Measurements from ENCODE around the gene TMEM242.
A peak's percentile ranks its signal among the peaks of the same experiment; 100 is the strongest.

TMEM242 gene

DNA sequence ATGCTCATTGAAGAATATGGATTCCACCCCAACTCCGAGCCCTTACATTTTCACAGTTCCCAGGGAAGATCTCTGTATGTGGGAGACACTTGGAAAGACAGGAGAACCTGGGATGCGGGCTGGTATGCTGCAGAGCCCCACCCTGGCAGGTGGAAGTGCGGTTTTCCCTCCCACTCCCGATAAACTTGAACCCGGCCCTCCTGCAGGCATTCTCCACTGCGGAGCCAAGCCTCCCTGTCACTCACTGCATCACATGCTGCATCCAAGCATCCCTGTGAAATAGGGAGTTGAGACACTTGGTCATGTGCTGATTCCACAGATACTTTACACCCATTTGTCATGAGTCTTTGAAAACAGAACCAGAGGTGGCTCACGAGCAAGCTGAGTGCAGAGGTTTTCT, 35.4 kb downstream of the TMEM242 start:
- ChIA-PET CTCF (interaction anchor here (0.6 to 1.3 kb wide), 3 partner anchors 13 to 921 kb away, joined by 3 to 10 read pairs (median 4); no protein-coding TSS in a partner anchor), POLR2A (no interaction called here)
- H3K36me3 ChIP-seq (ENCODE audit: control insufficient read depth in 2 of 2, insufficient read depth in 1 of 2, low read length in 2 of 2) = peaks cover 0 to 50% of the 10 kb centered on the region in 2 experiments; a peak in 1 of 3 replicates
- no peaks in the 10 kb centered on the region for H3K9me3 ChIP-seq (ENCODE audit: control insufficient read depth, insufficient read depth, low read depth, low read length)
- no peak overlapping the region for H3K27ac ChIP-seq (ENCODE audit: extremely low read depth, low read depth, low read length)
- no peak overlapping the region for H3K4me3 ChIP-seq (ENCODE audit: low read depth, low read length)
- TF ChIP-seq ZNF24 (tag by site-specific recombination; IDR thresholded peaks at IDR 0.05) = no peak
- no peak for TF ChIP-seq ZNF529 (tag by site-specific recombination; IDR thresholded peaks at IDR 0.05; ENCODE audit: insufficient replicate concordance)
- no peak for TF ChIP-seq ZNF133 (tag by site-specific recombination; IDR thresholded peaks at IDR 0.05)
- H3K4me1 ChIP-seq (ENCODE audit: control insufficient read depth, insufficient read depth, low read length) = no peaks in the 10 kb centered on the region

DNA sequence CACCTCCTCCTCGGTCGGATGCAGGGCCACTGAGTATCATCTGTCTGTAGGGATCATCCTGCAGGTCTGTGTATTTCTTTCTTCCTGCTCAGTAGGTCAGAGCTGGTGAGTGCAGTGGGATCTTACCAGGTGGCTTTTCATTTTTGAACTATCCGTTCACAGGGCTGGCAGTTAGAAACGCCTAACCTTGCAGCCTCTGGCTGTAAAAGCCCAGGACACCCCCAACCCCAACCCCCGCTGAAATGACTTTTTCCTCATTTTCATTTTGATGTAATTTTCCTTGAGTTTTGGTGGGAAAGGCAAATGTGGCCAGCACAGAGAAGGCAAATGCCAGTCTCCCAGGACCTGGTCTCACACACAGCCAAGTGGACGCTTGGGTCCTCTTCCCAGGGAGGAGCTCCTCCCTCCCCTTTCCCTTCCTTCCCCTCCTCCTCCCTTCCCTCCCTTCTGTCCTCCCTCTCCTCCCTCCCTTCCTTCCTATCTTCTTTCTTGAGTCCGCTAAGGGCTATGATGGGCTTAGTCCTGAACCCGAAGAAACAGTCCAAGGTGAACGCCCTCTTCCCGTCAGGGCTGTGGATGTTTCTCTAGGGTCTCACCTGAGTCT, 36.0 kb downstream of the TMEM242 start:
- TF ChIP-seq WT1 (tag by site-specific recombination; IDR thresholded peaks at IDR 0.05) (peak; percentile 73), ZNF146 (tag by site-specific recombination; IDR thresholded peaks at IDR 0.05) (no peak)
- ChIA-PET CTCF (interaction anchor here (0.7 kb wide), 1 partner anchor 738 kb away, joined by 4 read pairs; no protein-coding TSS in a partner anchor), POLR2A (no interaction called here)
- Histone ChIP-seq H3K4me1 (ENCODE audit: control insufficient read depth, insufficient read depth, low read length) (no peaks in the 10 kb centered on the region), H3K4me3 (ENCODE audit: low read depth, low read length) (no peak overlapping the region), H3K36me3 (ENCODE audit: control insufficient read depth in 2 of 2, insufficient read depth in 1 of 2, low read length in 2 of 2) (peaks cover 0 to 46% of the 10 kb centered on the region in 2 experiments; a peak in 1 of 3 replicates), H3K27ac (ENCODE audit: extremely low read depth, low read depth, low read length) (no peak overlapping the region), H3K9me3 (ENCODE audit: control insufficient read depth, insufficient read depth, low read depth, low read length) (no peaks in the 10 kb centered on the region)

DNA sequence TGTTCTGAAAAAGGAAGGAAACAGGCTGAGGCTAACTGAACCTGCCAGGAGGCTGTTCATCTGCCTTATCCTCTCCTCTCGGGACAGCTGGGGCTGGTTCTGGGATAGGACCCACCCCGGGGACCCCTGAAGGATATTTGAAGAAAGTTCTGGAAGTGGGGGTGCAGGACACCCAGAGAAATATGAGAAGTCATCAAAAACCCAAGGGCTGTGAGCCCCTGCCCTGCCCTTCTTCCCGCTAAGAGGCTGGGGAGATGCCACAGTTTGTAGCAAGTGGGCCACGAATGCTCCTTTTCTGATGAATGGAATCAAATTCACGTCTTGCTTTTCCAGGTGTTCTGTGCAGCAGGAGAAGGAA, 37.9 kb downstream of the TMEM242 start:
- H3K4me3 ChIP-seq (ENCODE audit: low read depth, low read length) = no peak overlapping the region
- H3K9me3 ChIP-seq (ENCODE audit: control insufficient read depth, insufficient read depth, low read depth, low read length) = no peaks in the 10 kb centered on the region
- CTCF ChIA-PET = interaction anchor here (0.7 to 1.7 kb wide), 2 partner anchors 11 to 208 kb away, joined by 3 read pairs; no protein-coding TSS in a partner anchor
- no peak overlapping the region for H3K27ac ChIP-seq (ENCODE audit: extremely low read depth, low read depth, low read length)
- POLR2A ChIA-PET = no interaction called here
- peaks cover 0 to 30% of the 10 kb centered on the region in 2 experiments; a peak in 1 of 3 replicates for H3K36me3 ChIP-seq (ENCODE audit: control insufficient read depth in 2 of 2, insufficient read depth in 1 of 2, low read length in 2 of 2)
- no peaks in the 10 kb centered on the region for H3K4me1 ChIP-seq (ENCODE audit: control insufficient read depth, insufficient read depth, low read length)
- TF ChIP-seq ZNF664 (tag by site-specific recombination; IDR thresholded peaks at IDR 0.05) (no peak), ZNF433 (tag by site-specific recombination; IDR thresholded peaks at IDR 0.05; ENCODE audit: low read depth) (no peak), KLF8 (tag by site-specific recombination; IDR thresholded peaks at IDR 0.05) (no peak), ZNF23 (tag by site-specific recombination; IDR thresholded peaks at IDR 0.05; ENCODE audit: borderline replicate concordance) (no peak), ZNF596 (tag by site-specific recombination; IDR thresholded peaks at IDR 0.05) (no peak), ZNF670 (tag by site-specific recombination; IDR thresholded peaks at IDR 0.05; ENCODE audit: low read depth) (no peak), ZNF623 (tag by site-specific recombination; IDR thresholded peaks at IDR 0.05) (no peak), ZFHX2 (tag by site-specific recombination; conservative IDR thresholded peaks at IDR 0.05) (no peak), ZNF660 (tag by site-specific recombination; IDR thresholded peaks at IDR 0.05) (no peak), SCRT2 (tag by site-specific recombination; IDR thresholded peaks at IDR 0.05) (no peak), ZNF585B (tag by site-specific recombination; IDR thresholded peaks at IDR 0.05) (no peak), ZNF394 (tag by site-specific recombination; IDR thresholded peaks at IDR 0.05; ENCODE audit: borderline replicate concordance) (no peak)
- TF ChIP-seq, protein P1, sequence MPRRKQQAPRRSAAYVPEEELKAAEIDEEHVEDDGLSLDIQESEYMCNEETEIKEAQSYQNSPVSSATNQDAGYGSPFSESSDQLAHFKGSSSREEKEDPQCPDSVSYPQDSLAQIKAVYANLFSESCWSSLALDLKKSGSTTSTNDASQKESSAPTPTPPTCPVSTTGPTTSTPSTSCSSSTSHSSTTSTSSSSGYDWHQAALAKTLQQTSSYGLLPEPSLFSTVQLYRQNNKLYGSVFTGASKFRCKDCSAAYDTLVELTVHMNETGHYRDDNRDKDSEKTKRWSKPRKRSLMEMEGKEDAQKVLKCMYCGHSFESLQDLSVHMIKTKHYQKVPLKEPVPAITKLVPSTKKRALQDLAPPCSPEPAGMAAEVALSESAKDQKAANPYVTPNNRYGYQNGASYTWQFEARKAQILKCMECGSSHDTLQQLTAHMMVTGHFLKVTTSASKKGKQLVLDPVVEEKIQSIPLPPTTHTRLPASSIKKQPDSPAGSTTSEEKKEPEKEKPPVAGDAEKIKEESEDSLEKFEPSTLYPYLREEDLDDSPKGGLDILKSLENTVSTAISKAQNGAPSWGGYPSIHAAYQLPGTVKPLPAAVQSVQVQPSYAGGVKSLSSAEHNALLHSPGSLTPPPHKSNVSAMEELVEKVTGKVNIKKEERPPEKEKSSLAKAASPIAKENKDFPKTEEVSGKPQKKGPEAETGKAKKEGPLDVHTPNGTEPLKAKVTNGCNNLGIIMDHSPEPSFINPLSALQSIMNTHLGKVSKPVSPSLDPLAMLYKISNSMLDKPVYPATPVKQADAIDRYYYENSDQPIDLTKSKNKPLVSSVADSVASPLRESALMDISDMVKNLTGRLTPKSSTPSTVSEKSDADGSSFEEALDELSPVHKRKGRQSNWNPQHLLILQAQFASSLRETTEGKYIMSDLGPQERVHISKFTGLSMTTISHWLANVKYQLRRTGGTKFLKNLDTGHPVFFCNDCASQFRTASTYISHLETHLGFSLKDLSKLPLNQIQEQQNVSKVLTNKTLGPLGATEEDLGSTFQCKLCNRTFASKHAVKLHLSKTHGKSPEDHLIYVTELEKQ (tag by site-specific recombination; IDR thresholded peaks at IDR 0.05; ENCODE audit: borderline replicate concordance) = no peak
